Lung (tissue), 12 donors: Measurements from ENCODE around the gene FANCM. TPM values are rescaled to one million over a fixed set of nuclear protein-coding genes. Genes with fewer than 3 reads are reported as not detected.

Experiments
- ATAC-seq: fragments of 200-7000 bp; cut with Tn5 transposase; one replicate; pipeline ENCODE4 v1.9.1; 2020; ENCODE audit warnings: moderate number of reproducible peaks; ENCODE audit not compliant: insufficient read depth, low FRiP score
- DNase-seq, 3 donors: peaks; one replicate each; pipeline ENCODE4 v3.0.0-alpha.2; 2013 to 2017
- H3K27ac ChIP-seq, 2 donors: one replicate each; pipeline ENCODE4 v1.5.1; 2013; ENCODE audit warnings: mild to moderate bottlenecking in 2 of 2, moderate library complexity in 2 of 2, control low read depth in 1 of 2, inconsistent platforms in 1 of 2, low read depth in 1 of 2, low read length in 1 of 2
- H3K27me3 ChIP-seq, 3 donors: one replicate each; pipeline ENCODE4 v1.5.1; 2013; ENCODE audit warnings: low read length in 2 of 3; ENCODE audit not compliant: control insufficient read depth in 3 of 3, insufficient read depth in 3 of 3
- H3K36me3 ChIP-seq, 4 donors: one replicate each; pipeline ENCODE4 v1.5.1; 2013; ENCODE audit warnings: low read length in 4 of 4, mild to moderate bottlenecking in 1 of 4, moderate library complexity in 1 of 4; ENCODE audit not compliant: control insufficient read depth in 4 of 4, insufficient read depth in 4 of 4
- H3K4me1 ChIP-seq, 5 donors: one replicate each; pipeline ENCODE4 v1.5.1; 2013; ENCODE audit warnings: low read length in 5 of 5, mild to moderate bottlenecking in 2 of 5, moderate library complexity in 1 of 5; ENCODE audit not compliant: control insufficient read depth in 5 of 5, insufficient read depth in 5 of 5
- H3K4me3 ChIP-seq: one replicate; pipeline ENCODE4 v1.5.1; 2013; ENCODE audit warnings: mild to moderate bottlenecking, control low read depth, moderate library complexity
- H3K9ac ChIP-seq, 2 donors: one replicate each; pipeline ENCODE4 v1.5.1; 2013; ENCODE audit warnings: low read length in 2 of 2, control low read depth in 1 of 2; ENCODE audit not compliant: insufficient read depth in 1 of 2
- H3K9me3 ChIP-seq, 4 donors: one replicate each; pipeline ENCODE4 v1.5.1; 2013; ENCODE audit warnings: low read length in 3 of 4, mild to moderate bottlenecking in 1 of 4, moderate library complexity in 1 of 4; ENCODE audit not compliant: control insufficient read depth in 4 of 4, insufficient read depth in 3 of 4
- WGBS, 2 donors: extraction: QIAGEN DNeasy Blood & Tissue Kit; methylation state at CpG; one replicate each; pipeline ENCODE4 v1.1.7; 2013; 5-methylcytosine and 5-hydroxymethylcytosine counted together
- polyA plus RNA-seq, 2 donors: library from polyadenylated mRNA; stranded (reverse); fragments of 200-250 nt; gene quantifications; one replicate each; pipeline ENCODE4 v1.2.1, GENCODE V29; 2013
- total RNA-seq, 2 donors: library from RNA; depleted of rRNA in 1 of 2; stranded (reverse); fragments of >200 nt in 1 of 2; gene quantifications; one replicate each; pipeline ENCODE4 v1.2.1, GENCODE V29; 2014 to 2021
- TF ChIP-seq, protein P1 (sequence below): IDR thresholded peaks from 2 replicates; pipeline ENCODE4 v1.5.1; 2012; ENCODE audit warnings: mild to moderate bottlenecking; ENCODE audit errors: control extremely low read depth, extremely low read depth
- donor health status: control.
- donor health status: control.
- donor health status: Bipolar disorder and iron deficiency.
- donor health status: healthy.
- donor health status: DM: yes; HTN: yes; CAD: no.

The FANCM gene
- total and polyA plus RNA-seq, 4 donors = 0.88 to 13.6 (median 4.3) TPM

DNA sequence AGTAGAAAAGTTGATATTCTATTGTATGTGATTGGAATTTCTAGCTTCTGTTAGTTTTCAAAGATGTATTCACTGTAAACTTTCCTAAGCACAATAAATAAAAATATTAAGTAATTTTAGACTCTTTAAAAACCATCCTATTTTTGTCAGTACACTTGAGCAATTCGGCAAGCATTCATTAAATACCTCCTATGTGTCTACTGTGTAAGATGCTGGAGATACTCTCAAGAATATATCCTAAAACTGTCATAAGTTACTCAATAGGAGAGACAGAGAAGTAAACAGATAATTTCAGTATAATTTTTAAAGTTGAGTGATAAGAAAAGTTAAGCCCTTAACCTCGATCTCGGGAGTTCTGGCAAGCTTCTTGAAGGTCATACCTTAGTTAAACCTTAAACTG, 46.1 kb downstream of the FANCM start:
- Histone ChIP-seq H3K9me3 (no peaks in the 10 kb centered on the region), H3K27me3 (no peaks in the 10 kb centered on the region), H3K36me3 (peaks cover 0 to 3% (median 1%) of the 10 kb centered on the region in 4 donors), H3K9ac (no peak overlapping the region), H3K27ac (no peak overlapping the region), H3K4me3 (no peak overlapping the region), H3K4me1 (no peaks in the 10 kb centered on the region)
- ATAC-seq (no peak), DNase-seq (no peak)
- TF ChIP-seq, protein P1, sequence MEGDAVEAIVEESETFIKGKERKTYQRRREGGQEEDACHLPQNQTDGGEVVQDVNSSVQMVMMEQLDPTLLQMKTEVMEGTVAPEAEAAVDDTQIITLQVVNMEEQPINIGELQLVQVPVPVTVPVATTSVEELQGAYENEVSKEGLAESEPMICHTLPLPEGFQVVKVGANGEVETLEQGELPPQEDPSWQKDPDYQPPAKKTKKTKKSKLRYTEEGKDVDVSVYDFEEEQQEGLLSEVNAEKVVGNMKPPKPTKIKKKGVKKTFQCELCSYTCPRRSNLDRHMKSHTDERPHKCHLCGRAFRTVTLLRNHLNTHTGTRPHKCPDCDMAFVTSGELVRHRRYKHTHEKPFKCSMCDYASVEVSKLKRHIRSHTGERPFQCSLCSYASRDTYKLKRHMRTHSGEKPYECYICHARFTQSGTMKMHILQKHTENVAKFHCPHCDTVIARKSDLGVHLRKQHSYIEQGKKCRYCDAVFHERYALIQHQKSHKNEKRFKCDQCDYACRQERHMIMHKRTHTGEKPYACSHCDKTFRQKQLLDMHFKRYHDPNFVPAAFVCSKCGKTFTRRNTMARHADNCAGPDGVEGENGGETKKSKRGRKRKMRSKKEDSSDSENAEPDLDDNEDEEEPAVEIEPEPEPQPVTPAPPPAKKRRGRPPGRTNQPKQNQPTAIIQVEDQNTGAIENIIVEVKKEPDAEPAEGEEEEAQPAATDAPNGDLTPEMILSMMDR = no peak
- WGBS, 2 donors = 85 to 88% methylated on average over 3 of the region's 3 CpGs

DNA sequence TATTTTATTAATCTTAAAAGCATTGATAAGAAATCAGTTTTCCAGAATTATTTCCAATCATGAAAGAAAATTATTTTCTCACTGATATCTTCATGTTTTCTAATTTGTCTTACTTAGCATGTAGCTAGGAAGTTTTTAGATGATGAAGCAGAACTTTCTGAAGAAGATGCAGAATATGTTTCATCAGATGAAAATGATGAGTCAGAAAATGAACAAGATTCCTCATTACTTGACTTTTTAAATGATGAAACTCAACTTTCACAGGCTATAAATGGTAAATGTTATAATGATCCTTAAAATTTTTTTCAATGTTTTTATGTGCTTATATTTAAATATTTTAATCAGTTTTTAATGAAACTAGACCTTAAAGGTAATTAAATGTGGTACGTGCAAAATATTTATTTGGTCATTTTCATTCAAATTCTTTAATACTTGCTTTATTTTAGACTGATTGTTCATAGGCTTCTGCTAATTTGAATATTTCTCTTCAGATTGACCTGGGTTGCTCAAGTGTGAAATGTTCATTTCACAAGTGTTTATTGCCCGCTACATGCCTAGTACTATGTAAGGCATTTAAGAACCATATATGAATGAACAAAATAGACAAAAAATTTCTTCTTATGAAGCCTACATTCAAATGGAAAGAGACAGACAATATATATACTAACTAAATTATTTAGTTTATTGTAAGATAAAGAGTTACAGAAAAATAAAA, 49.5 kb downstream of the FANCM start:
- H3K27ac ChIP-seq = no peak overlapping the region
- H3K9me3 ChIP-seq = no peaks in the 10 kb centered on the region
- no peak overlapping the region for H3K9ac ChIP-seq
- WGBS, 2 donors = 97% methylated on average over 2 of the region's 2 CpGs
- no peak for ATAC-seq
- no peak overlapping the region for H3K4me3 ChIP-seq
- TF ChIP-seq, protein P1 = no peak
- no peak for DNase-seq
- no peaks in the 10 kb centered on the region for H3K4me1 ChIP-seq
- H3K27me3 ChIP-seq = no peaks in the 10 kb centered on the region
- peaks cover 0 to 6% (median 3%) of the 10 kb centered on the region in 4 donors for H3K36me3 ChIP-seq

DNA sequence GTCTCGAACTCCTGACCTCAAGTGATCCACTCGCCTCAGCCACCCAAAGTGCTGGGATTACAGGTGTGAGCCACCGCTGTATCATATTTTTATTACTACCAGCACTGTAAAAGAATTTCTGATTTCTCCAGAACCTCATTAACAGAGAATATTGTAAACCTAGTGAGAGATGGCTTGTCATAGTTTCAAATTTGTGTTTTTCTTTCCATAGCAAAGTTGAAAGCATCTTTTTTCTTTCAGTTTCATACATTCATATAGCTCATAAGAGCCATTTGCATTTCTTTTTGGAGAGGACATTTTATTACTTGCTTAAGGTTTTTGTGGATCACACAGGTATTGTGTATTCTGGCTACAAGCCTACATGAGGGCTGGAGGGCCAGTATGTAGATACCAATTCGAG, 59.2 kb downstream of the FANCM start:
- Histone ChIP-seq H3K27ac (no peak overlapping the region), H3K4me1 (no peaks in the 10 kb centered on the region), H3K9ac (no peak overlapping the region), H3K4me3 (no peak overlapping the region), H3K36me3 (no peaks in the 10 kb centered on the region), H3K9me3 (no peaks in the 10 kb centered on the region), H3K27me3 (no peaks in the 10 kb centered on the region)
- 93% methylated on average over 4 of the region's 4 CpGs for WGBS, 2 donors
- TF ChIP-seq, protein P1 = no peak
- ATAC-seq (no peak), DNase-seq (no peak)

DNA sequence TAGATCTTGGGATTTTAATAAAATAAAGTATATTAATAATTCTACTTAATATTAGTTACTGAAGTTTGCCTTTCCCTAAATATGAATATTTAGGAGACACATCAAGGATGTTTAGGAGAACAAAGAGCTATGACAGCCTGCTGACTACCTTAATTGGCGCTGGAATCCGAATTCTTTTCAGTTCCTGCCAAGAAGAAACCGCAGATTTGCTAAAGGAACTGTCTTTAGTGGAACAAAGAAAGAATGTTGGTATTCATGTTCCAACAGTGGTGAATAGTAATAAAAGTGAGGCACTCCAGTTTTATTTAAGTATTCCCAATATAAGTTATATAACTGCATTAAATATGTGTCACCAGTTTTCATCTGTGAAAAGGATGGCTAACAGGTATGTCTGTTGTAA, 62.8 kb downstream of the FANCM start:
- Histone ChIP-seq H3K36me3 (peaks cover 0 to 7% (median 0%) of the 10 kb centered on the region in 4 donors), H3K4me3 (no peak overlapping the region), H3K9ac (no peak overlapping the region), H3K9me3 (no peaks in the 10 kb centered on the region), H3K27ac (no peak overlapping the region), H3K4me1 (no peaks in the 10 kb centered on the region), H3K27me3 (no peaks in the 10 kb centered on the region)
- WGBS, 2 donors = 87 to 92% methylated on average over 3 of the region's 3 CpGs
- no peak for ATAC-seq
- TF ChIP-seq, protein P1 = no peak
- DNase-seq = no peak
